Activated naive CD8-positive, alpha-beta T cell treated with anti-CD3 and anti-CD28 coated beads, Interleukin-2, amount 50 U/mL, for 16 hours (primary cell): ENCODE data around the gene FCN2.
"Not testable (repeated sequence)": the region's sequence is repeated elsewhere in the genome, so short reads cannot be mapped to it uniquely, and the experiment has no call there.

Experiments
- DNase-seq: peaks from one replicate; pipeline ENCODE4 v3.0.0-alpha.2; 2020; ENCODE audit warnings: low read depth, low spot score

FCN2 gene

GRCh38 chr9:134847138-134847537 is 33.5 kb upstream of the FCN2 start:
- DNase-seq = no peak

DNA sequence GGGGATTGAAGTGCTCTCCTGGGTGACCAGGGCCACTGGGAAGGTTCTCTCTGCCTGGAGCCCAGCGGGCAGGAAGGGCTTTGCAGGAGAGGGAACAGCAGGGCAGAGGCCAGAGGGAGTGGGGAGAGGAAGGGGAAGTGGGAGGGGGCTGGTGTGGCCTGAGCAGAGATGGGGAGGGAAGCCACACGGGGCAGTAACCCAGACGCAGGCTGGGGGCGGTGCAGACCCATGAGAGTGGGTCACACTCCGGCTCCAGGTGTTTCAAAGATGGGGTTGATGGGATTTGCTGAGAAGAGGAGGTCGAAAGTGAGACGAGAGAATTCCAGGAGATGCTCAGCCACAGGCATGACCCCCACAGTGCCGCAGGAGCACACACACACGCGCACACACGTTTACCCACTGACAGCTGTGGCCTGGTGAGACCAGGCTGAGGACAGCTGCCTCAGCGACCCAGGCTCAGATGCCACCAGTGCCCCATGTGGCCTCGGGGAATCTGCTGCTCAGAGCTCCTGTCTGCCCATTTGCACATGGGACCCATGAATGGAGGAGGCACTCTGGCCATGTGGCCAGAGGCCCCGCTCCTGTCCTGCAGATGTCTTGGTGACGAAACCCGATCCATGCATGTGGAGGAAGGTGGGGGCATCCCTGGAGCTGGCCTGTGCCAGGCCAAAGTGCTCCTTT is 32.7 kb upstream of the FCN2 start:
- no peak for DNase-seq

GRCh38 chr9:134848504-134848903 is 32.1 kb upstream of the FCN2 start:
- DNase-seq = no peak

DNA sequence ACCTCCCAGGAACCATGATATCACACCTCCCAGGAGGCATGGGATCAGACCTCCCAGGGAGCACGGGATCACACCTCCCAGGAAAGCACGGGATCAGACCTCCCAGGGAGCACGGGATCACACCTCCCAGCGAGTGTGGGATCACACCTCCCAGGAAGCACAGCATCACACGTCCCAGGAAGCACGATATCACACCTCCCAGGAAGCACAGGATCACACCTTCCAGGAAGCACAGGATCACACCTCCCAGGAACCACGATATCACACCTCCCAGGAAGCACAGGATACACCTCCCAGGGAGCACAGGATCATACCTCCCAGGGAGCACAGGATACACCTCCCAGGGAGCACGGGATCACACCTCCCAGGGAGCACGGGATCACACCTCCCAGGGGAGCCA is 30.0 kb upstream of the FCN2 start:
- no peak for DNase-seq

GRCh38 chr9:134851020-134851419 is 29.6 kb upstream of the FCN2 start:
- no peak for DNase-seq

- DNase-seq = no peak
These were observed 27.5 kb upstream of the FCN2 start for GRCh38 chr9:134852906-134853654.

DNA sequence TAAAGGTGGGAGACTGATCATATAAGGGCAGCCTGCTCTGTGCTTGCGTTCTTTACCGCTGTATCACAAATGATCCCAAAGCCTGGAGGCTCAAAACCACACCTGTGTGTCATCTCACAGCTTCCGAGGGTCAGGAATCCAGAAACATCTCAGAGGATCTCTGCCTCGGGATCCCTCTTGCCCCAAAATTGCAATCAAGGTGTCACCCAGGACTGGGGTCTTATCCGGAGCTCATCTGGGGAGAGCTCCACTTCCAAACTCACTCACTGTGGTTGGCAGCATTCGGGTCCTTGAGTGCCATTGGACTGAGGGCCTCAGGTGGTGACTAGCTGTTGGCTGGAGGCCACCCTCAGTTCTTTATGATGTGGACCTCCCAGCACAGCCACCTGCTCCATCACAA is 26.7 kb upstream of the FCN2 start:
- DNase-seq = no peak

GRCh38 chr9:134854541-134854981 is 26.0 kb upstream of the FCN2 start:
- DNase-seq = no peak

DNA sequence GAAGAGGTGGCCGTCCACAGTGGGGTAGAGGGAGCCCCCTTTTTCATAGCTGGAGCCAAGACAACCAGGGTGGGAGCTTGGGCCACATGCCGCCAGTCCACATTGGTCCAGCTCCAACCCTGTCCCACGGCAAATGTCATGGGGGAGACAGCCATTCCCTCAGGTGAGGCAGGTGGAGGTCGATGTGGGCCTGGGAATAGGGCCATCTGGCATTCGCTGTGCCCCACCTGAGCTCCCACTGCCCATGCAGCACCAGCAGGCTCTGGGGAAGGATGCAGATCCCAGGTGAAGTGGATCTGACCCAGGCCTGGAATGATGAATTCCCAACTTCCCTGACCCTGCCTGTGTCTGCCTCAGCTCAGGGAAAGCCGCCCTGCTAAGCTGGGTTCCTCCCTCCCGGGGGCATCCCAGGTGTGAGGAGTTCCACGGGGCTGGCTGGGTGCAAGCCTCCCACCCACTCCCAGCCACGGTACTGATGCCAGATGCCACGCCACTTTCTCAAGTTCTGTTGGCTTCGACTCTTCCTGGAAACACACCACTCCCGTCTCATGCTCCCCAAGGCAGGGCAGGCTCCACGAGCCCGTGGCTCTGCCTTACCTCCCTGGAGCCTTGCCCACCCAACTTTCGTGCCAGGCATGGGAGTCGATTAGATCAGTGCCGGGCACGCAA is 25.2 kb upstream of the FCN2 start:
- DNase-seq = no peak

DNA sequence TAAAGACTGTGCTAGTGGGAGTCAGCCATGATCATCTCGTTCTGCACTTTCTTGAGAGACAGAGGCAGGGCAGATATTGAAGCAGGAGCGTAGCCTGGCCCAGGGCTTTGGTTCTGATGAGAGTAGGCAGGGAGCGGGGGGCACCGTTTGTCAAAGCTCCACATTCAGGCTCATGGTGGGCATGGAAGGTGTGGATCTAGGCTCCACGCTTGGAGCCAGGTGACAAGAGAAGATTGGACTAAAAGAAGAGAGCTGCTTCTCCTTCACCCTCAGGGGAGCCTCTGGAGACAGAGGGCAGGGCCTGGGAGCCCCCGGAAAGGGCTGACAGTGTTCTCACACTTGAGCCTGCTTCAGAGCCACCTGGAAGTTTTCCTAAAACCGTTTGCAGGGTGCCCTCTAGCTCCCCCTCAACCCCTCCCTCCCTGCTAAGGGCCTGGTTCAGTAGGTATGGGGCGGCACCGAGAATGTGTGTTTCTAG is 24.7 kb upstream of the FCN2 start:
- DNase-seq = no peak

DNA sequence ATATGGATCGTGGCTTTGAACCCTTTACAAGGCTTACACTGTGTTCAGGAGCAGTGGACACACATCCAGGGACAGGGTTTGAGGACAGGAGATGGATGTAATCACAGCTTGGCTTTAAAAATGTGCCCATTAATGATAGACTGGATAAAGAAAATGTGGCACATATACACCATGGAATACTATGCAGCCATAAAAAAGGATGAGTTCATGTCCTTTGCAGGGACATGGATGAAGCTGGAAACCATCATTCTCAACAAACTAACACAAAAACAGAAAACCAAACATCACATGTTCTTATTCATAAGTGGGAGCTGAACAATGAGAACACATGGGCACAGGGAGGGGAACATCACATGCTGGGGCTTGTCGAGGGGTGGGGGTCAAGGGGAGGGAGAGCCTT is 23.2 kb upstream of the FCN2 start:
- DNase-seq = not testable (repeated sequence)

DNA sequence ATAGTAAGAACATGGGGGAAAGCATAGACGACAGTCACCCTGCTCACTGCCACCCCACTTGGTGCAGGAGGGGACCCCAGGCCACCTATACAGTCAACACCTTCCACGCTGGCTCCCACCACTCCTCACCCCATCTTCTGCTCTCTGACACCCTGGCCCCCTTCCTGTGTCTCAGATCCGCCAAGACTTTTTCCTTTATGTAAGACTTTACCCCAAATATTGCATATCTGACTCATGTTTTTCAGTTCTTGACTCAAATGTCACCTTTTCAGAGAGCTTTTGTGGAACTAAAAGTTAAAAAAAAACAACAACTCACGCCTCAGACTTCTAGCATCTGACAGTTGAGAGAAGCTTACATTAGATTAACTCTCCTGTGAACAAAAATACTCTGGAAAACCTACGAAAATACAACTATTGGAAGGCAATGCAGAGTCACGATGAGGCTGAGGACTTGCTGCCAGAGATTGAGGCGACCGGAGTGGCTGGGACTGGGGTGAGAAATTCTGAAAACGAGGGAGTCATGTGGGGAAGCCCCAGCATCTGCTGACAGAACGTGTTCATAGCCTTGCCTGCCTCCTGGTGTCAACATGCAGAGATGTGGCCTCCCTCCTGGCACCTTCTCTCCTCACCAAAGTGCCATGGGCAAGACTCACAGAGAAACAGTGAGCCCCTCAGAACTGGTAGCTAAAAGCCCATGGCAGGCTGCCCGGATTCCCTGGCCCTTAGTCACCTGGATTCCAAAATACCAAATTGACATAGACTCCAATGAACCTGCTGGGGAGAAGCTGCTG is 22.4 kb upstream of the FCN2 start:
- DNase-seq = no peak

DNA sequence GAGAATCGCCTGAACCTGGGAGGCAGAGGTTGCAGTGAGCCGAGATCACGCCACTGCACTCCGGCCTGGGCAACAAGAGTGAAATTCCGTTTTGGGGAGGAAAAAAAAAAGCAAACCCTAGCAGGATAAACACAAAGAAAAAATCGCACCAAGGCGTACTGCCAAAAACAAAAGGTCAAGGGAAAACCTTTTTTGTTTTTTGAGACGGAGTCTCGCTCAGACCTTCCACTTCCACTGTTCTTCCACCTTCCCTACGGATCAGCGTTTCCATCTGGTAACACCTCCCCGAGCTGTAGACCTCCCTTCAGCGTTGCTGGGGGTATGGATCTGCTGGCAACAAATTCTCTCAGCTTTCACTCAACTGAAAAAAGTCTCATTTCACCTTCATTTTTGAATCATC is 20.1 kb upstream of the FCN2 start:
- no peak for DNase-seq

DNA sequence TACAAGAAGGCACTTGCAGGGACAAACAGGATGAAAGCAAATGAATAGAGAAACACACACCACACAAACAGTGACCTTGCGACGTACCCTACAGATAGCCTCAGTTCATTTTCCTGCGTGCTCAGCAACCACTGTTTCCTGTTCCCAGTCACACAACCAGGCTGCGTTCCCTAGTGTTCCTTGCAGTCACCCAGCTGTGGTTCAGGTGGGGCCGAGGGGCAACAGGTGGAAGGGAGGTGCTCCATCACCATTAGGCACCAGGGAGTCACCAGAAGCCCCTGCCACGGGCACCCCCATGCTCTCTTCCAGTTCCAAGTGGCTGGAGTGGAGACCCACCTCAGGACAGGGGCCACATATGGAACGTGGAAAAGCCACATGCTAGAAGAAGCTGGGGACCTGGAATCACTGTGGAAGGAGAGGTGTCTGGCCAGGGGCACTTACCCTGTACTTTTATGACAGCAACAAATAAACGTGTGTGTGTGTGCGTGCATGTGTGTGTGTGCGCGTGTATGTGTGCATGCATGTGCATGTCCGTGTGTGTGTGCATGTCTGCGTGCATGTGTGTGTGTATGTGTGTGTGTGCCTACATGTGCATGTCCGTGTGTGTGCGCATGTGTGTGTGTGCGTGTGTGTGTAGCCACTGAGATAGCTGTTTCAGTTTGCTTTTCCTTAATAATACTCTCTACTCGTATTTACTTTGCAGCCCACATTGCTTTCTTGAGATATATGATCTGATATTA is 18.8 kb upstream of the FCN2 start:
- DNase-seq = no peak

DNA sequence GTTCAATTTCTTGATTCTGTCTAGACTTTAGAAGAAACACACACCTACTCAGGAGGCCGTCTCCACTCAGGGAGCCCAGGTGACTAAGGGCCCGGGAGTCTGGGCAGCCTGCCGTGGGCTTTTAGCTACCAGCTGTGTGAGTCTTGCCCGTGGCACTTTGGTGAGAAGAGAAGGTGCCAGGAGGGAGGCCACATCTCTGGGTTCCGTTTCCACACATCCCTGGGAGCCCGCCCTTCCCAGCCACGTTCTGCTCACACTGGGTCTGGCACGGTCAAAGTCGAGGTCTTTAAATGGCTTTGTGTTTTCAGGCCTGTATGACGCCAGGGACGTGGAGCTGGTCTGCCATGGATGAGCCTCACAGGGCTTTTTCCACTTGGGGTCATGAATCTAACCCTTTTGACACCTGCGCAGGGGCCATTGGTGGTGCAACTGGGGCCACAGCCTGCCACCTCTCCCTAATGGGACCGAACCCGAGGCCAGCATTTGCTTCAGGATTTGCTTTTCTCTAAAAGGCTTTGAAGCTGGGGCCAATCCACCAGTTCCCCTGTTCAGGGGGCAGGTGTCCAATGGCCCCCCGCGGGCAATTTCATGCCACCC is 17.2 kb upstream of the FCN2 start:
- DNase-seq = no peak

DNA sequence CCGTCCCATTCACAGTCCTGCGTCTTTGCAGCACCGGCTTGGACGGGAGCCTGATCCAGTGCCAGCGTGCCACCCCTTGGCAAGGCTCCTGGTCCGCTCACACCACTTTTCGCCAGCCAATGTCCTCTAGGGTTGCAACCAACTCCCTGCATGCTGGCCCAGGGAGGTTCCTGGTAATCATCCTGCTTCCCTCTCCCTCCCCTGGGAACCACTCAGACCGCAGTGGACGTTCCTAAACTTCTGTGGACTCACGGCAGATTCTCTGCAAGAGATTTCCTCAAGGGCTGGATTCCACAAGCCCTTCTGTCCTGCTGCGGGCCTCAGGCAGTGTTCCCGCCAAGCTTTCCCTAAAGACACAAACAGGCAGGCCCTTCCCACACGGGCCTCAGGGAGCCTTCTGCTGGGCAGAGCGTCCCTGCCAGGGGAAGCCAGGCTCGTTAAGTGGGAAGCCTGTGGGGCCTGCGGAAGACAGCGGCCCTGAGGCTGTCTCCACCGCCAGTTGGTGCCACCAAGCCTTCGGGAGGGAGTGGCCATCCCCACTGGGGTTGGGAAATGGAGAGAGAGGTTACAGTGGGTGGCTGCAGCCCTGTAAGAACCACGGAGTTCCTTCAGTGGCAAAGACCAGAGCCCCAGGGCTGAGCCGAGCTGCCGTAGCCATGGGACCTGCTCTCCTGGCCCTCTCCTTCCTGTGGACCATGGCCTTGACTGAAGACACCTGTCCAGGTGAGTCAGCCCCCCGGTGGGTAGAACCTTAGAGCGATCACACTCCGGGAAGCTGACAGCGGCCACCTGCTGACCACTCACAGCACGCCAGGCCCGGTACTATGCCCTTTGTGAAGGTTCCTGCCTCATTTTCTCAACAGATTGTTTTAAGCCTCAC is 16.4 kb upstream of the FCN2 start:
- DNase-seq = no peak

DNA sequence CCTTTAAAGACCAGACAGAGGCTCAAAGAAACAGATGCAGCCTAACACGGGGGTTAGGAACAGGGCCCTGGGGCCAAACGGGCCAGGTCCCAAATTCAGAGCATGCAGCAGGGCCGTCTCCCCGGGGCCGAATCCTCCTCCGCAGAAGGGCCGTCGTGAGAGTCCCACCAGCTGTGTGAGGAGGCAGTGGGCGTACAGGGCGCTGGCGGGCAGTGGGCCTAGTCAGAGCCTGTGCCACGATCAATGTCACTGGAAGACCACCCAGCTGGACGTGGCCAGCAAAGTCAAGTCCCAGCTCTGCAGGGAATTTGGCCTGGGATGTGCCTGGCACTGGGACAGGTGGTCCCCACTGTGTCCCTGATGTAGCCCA is 15.8 kb upstream of the FCN2 start:
- DNase-seq = no peak

DNA sequence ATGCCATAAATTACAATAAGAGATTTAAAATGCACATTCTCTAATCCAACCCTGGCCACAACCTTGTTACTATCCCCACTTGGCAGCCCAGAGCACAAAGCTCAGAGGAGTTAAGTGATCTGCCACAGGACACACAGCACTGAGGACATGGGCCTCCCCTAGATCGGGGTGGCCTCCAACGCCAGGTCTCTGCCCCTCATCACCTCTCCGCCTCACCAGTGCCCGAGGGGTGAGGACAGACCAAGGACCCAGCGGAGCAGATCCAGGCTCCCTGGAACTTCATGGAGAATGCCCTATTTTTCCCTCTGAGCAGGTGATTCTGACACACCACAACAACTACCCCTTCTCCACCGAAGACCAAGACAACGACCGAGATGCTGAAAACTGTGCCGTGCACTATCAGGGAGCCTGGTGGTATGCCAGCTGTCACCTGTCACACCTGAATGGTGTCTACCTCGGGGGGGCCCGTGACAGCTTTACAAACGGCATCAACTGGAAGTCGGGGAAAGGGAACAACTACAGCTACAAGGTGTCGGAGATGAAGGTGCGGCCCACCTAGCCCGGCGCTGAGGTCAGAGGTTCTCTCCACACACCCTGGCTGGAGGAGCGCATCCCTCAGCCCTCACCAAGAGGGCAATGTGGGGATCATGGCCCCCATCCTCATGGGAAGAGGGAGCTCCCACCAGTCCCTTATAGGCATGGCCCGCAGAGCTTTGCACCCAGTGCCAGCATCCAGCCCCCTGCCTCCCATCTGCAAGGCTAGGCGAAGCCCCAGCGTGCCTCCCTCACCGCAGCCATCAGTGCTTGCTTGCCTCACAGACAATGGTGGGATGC is 12.5 kb upstream of the FCN2 start:
- no peak for DNase-seq
